ENCODE data around the gene IMP4.

The IMP4 gene

GRCh38 chr2:130355578-130356431, 13.1 kb downstream of the IMP4 start, which contains the start of gene PTPN18:
Gene PTPN18 (plus strand): TSS chr2:130356056. CDS start chr2:130356108, 52 bp downstream.
- DNase-seq (ENCODE audit: low read depth, low spot score): no peak

- no peak for DNase-seq (ENCODE audit: low read depth, low spot score)
Measured at GRCh38 chr2:130357864-130358263, 15.2 kb downstream of the IMP4 start.

DNA sequence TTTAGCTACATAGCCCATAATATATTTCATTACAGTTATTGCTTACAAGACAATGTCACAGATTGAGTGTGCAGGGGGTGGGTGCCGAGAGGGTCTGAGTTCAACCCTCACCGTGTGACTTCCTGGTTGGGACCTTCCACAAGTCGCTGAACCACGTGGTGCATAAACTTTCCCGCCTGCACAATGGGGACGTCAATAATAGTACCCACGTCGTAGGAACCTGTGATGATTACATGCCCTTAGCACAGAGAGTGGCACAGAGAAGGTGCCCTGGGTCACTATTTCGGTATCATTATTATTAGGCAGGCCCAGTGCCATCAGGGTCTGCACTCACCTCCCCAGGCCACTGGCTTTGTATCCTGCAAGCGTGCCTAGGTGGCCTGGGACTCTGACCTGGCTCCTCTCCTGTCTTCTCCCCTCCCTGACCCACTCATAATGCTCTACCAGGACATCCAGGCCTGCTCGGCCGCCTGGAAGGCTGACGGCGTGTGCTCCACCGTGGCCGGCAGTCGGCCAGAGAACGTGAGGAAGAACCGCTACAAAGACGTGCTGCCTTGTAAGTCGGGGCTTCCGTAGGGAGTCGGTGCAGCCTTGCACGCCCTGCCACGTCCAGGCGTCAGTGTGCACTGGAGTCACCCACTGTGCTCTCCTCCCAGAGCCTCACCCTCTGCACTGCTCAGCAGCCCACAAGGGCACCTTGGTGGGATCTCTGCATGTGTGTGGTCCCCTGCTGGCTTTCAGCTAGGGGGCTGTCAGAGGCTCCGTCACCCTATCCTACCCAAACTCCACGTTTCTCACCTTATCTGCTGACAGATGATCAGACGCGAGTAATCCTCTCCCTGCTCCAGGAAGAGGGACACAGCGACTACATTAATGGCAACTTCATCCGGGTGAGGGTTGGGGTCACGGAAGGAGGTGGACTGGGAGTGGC, 16.0 kb downstream of the IMP4 start:
- DNase-seq (ENCODE audit: low read depth, low spot score): no peak

- no peak for DNase-seq (ENCODE audit: low read depth, low spot score)
Measured at GRCh38 chr2:130359466-130359865, 16.8 kb downstream of the IMP4 start.

GRCh38 chr2:130363479-130363878, 20.8 kb downstream of the IMP4 start:
- no peak for DNase-seq (ENCODE audit: low read depth, low spot score)

DNA sequence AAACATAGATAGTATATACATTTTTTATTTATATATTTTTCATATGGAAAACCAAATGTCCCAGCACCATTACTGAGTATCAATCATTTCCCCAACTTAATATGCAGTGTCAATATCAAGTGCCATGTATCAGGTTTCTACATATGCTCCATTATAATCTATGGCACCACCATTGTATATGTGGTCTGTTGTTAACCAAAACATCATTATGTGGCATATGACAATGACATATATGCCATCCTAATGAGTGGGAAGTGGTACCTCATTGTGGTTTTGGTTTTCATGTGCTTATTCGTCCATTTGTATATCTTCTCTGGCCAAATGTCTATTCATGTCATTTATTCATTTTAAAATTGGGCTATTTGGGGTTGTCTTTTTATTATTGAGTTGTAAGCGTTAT, 22.4 kb downstream of the IMP4 start:
- DNase-seq (ENCODE audit: low read depth, low spot score): no peak

DNA sequence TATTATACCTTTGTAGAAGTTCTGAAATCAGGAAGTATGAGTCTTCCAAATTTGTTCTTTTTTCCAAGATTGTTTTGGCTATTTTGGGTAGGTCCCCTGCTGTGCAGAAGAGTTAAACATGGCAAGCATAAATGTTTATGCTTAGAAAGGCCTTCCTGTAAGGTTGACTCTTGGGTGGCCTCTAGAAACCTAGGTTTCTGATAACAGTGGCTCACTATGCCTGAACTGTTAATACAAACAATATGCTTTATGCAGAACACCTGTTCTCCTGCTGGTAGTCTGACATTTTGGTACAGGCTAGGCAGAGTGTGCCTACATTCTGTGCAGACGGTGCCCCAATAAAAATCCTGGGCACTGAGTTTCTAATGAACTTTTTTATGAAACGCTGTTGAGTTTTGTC, 23.3 kb downstream of the IMP4 start:
- no peak for DNase-seq (ENCODE audit: low read depth, low spot score)

GRCh38 chr2:130366720-130367119, 24.0 kb downstream of the IMP4 start:
- no peak for DNase-seq (ENCODE audit: low read depth, low spot score)

DNA sequence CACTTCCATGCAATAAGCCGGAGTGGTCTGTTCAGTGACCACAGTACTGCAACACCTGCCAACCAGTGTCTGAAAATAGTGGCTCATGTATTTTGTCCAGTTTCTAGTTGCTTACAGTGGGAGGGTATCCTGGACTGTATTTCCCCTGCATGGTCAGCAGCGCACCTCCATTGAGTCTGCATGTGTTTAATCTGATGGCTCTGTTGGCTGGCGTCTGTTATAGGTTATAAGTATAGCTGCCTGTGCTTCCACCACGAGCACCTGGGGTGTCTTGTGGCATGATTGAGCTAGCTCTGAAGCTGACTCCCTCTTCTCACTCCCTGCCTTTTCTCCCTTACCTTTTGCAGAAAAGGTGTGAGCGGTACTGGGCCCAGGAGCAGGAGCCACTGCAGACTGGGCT, 26.1 kb downstream of the IMP4 start:
- DNase-seq (ENCODE audit: low read depth, low spot score): no peak

DNA sequence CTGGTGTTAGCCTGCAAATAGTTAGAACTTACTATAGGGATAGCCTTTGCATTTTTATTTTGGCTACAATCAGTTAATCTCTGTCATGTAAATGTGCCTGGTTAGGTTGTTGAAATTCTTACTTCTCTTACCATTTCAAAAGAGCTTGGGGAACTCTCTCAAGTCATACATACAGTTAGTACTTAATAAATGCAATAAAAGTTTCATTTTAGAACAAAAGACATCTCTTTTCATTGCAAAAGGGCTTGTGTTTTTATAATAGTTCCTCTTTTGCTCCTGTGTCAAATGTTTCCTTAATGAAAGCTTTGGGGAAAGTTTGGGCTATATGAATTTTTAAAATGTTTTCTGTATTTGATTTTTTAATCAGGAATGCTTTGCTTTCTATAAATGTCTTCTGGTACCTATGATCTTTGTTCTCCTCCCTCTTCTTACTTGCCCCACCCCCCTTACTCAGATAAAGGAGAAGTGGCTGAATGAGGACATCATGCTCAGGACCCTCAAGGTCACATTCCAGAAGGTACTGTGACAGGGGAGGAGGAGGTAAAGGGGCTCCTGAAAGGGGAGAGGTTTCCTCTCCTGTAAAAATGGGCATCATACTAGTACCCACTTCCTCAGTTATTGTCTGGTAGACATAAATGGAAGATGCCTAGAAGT, 26.7 kb downstream of the IMP4 start:
- DNase-seq (ENCODE audit: low read depth, low spot score): no peak

GRCh38 chr2:130369965-130370341, 27.3 kb downstream of the IMP4 start:
- DNase-seq (ENCODE audit: low read depth, low spot score): no peak

GRCh38 chr2:130370490-130370889, 27.8 kb downstream of the IMP4 start:
- no peak for DNase-seq (ENCODE audit: low read depth, low spot score)

GRCh38 chr2:130371723-130372054, 29.0 kb downstream of the IMP4 start:
- DNase-seq (ENCODE audit: low read depth, low spot score): no peak

- peak; percentile 40 for DNase-seq (ENCODE audit: low read depth, low spot score)
Measured at GRCh38 chr2:130372055-130372832, 29.5 kb downstream of the IMP4 start.

DNA sequence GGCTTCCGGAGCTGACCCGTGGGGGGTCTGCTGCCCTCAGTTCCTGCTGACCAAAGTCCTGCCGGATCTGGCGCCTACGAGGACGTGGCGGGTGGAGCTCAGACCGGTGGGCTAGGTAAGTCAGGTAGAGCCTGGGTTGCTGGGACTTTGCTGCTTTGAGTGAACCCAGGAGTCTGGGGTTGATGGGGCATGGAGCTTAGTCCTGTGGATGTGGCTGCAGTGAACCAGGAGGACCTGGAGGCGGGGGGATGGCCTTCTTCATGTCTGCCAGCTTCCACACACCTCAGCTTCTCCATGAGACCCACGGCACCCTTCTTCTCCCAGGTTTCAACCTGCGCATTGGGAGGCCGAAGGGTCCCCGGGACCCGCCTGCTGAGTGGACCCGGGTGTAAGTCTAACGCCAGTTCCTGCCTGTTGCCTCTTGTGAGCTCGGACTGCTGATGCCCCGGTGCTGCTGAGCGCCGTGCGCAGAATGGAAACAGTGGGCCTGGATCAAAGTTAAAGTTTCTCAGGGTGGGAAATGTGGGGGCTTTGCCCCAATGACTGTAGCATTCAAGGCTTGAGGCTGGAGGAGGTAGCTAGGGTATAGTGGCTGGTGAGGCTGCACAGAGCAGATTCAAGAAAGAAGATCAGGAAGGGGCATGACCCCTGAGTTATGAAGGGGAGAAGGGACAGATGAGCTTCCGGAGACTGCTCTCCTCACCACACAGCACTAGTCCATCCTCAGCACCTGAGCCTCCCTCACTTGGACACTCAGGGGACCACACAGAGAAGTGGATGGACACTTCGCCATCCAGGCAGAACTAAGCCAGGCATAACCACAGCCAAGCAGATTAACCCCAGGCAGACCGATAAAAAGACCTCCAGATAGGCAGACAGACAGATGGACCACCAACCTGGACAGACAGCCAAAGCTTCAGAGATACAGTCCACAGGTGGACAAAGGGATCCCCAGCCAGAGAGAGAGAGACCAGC, 30.4 kb downstream of the IMP4 start:
- no peak for DNase-seq (ENCODE audit: low read depth, low spot score)

- no peak for DNase-seq (ENCODE audit: low read depth, low spot score)
Measured at GRCh38 chr2:130373808-130374365, 31.2 kb downstream of the IMP4 start.

DNA sequence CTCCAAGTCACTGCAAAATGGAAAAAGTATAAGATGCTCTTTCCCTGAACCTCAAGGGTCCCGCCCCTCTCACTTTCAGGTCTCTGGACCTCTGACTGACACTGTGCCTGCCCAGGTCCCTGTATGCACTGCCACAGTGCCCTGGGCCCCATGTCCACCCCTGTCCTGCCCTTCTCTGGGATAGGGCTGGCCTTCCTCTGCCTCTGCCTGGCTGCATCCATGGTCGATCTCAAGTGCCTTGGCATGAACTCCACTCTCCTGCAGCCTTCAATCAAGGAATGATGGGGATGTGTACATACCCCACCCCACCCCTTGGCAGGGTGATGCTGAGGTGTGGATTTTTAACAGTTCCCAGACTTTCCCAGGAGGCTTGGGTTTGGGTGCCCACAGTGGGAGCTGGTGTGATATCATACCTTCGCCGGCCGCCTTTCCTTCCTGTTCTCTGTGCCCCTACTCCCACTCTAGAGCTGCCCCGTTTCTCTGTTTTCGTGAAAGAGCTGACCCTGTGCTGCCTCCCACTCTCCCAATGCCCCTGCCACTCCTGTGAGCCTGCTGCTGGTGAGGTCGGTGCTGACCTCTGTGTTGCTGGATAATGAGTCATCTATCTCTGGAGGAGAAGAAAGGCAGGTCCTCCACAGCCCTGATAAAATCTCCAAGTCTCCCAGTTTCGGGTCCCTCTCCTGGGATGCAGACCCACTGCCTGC, 32.0 kb downstream of the IMP4 start:
- no peak for DNase-seq (ENCODE audit: low read depth, low spot score)

- no peak for DNase-seq (ENCODE audit: low read depth, low spot score)
Measured at GRCh38 chr2:130375291-130376266, 32.9 kb downstream of the IMP4 start.

All from activated CD4-positive, CD25-positive, alpha-beta regulatory T cell treated with anti-CD3 and anti-CD28 coated beads, Interleukin-2, amount 50 U/mL, for 16 hours (primary cell).